GM18861 (cell line): ENCODE measurements around the gene POLR2M.

Experiments used
- ATAC-seq: cut with Tn5 transposase; IDR thresholded peaks from one replicate; pipeline ENCODE4 v1.9.1; 2021; ENCODE audit not compliant: unreplicated experiment

Gene POLR2M

GRCh38 chr15:57691082-57691481 is 15.4 kb upstream of the POLR2M start:
- ATAC-seq: no peak

GRCh38 chr15:57692709-57693108 is 13.8 kb upstream of the POLR2M start:
- no peak for ATAC-seq

- no peak for ATAC-seq
These were observed 12.2 kb upstream of the POLR2M start for GRCh38 chr15:57694279-57694678.

GRCh38 chr15:57696146-57696545 is 10.4 kb upstream of the POLR2M start:
- no peak for ATAC-seq

GRCh38 chr15:57697588-57697987 is 8.9 kb upstream of the POLR2M start:
- ATAC-seq: no peak

- ATAC-seq: no peak
These were observed 8.3 kb upstream of the POLR2M start for GRCh38 chr15:57698243-57698642.

GRCh38 chr15:57698991-57699390 is 7.5 kb upstream of the POLR2M start:
- no peak for ATAC-seq

GRCh38 chr15:57703387-57703786 is 3.1 kb upstream of the POLR2M start:
- no peak for ATAC-seq

- no peak for ATAC-seq
These were observed 2.1 kb upstream of the POLR2M start for GRCh38 chr15:57704441-57704840.

- no peak for ATAC-seq
These were observed 639 bp upstream of the POLR2M start for GRCh38 chr15:57705746-57706404.

- no peak for ATAC-seq
These were observed 1.5 kb downstream of the POLR2M start for GRCh38 chr15:57708047-57708446.

GRCh38 chr15:57718309-57718708 is 11.8 kb downstream of the POLR2M start:
- ATAC-seq: no peak

- ATAC-seq: no peak
These were observed 14.4 kb downstream of the POLR2M start for GRCh38 chr15:57720867-57721266.

GRCh38 chr15:57726411-57726810 is 19.9 kb downstream of the POLR2M start:
- no peak for ATAC-seq

- ATAC-seq: no peak
These were observed 20.5 kb downstream of the POLR2M start for GRCh38 chr15:57727031-57727430.

GRCh38 chr15:57728436-57728835 is 21.9 kb downstream of the POLR2M start:
- ATAC-seq: no peak

GRCh38 chr15:57730876-57731275 is 24.4 kb downstream of the POLR2M start:
- no peak for ATAC-seq

- no peak for ATAC-seq
These were observed 25.1 kb downstream of the POLR2M start for GRCh38 chr15:57731530-57732103.

GRCh38 chr15:57732526-57733331 is 26.2 kb downstream of the POLR2M start:
- ATAC-seq: no peak

- ATAC-seq: no peak
These were observed 28.3 kb downstream of the POLR2M start for GRCh38 chr15:57734860-57735259.

- ATAC-seq: no peak
These were observed 28.9 kb downstream of the POLR2M start for GRCh38 chr15:57735431-57735830.

- ATAC-seq: no peak
These were observed 29.4 kb downstream of the POLR2M start for GRCh38 chr15:57735891-57736290.
